Keratinocyte (primary cell): ENCODE measurements around the gene ECE1.

ENCODE experiments used
- CTCF ChIP-seq, 3 experiments: IDR thresholded peaks in 1 of 3; conservative IDR thresholded peaks in 1 of 3; optimal IDR thresholded peaks in 1 of 3; 2 replicates in 2 of 3; 3 replicates in 1 of 3; pipeline versions ENCODE3 to v1.5.1; 2011; ENCODE audit warnings: low read length in 3 of 3, mild to moderate bottlenecking in 3 of 3, moderate library complexity in 2 of 3, control low read depth in 1 of 3, inconsistent platforms in 1 of 3; ENCODE audit not compliant: insufficient read depth in 2 of 3; ENCODE audit errors: extremely low read depth in 1 of 3
- EZH2 ChIP-seq: IDR thresholded peaks from one replicate; pipeline ENCODE4 v1.6.1; 2012; ENCODE audit warnings: inconsistent platforms, mild to moderate bottlenecking, low read length, moderate library complexity

GRCh38 chr1:21175324-21175669 is 115.0 kb downstream of the ECE1 start:
- TF ChIP-seq CTCF (optimal IDR thresholded peaks at IDR 0.05 in 1 of 3, IDR thresholded peaks at IDR 0.05 in 1 of 3, conservative IDR thresholded peaks at IDR 0.05 in 1 of 3; ENCODE audit: extremely low read depth in 1 of 3, insufficient read depth in 2 of 3, low read length in 3 of 3) (no peak), EZH2 (no peak)
